Nephron (organoid): Measurements from ENCODE around the gene LANCL3.
"Not testable (repeated sequence)": the region's sequence is repeated elsewhere in the genome, so short reads cannot be mapped to it uniquely, and the experiment has no call there.

ENCODE experiments used
- H3K27ac Mint-ChIP-seq, 3 experiments: 2 replicates each; pipeline ENCODE4 v1.8.0; 2020; ENCODE audit warnings: mixed read lengths in 3 of 3, mild to moderate bottlenecking in 2 of 3, moderate library complexity in 1 of 3
- H3K27me3 Mint-ChIP-seq: 2 replicates; pipeline ENCODE4 v1.8.0; 2021; ENCODE audit warnings: low read depth, mild to moderate bottlenecking, moderate library complexity, mixed read lengths
- H3K36me3 Mint-ChIP-seq: 2 replicates; pipeline ENCODE4 v1.8.0; 2020; ENCODE audit warnings: low read depth, mixed read lengths
- H3K4me1 Mint-ChIP-seq: 2 replicates; pipeline ENCODE4 v1.8.0; 2020; ENCODE audit warnings: mixed read lengths
- H3K4me3 Mint-ChIP-seq, 3 experiments: 2 replicates each; pipeline ENCODE4 v1.8.0; 2020; ENCODE audit warnings: mild to moderate bottlenecking in 3 of 3, mixed read lengths in 3 of 3, moderate library complexity in 2 of 3
- H3K9me3 Mint-ChIP-seq: 2 replicates; pipeline ENCODE4 v1.8.0; 2020; ENCODE audit warnings: mixed read lengths
- TF ChIP-seq, protein P1 (sequence below), 3 experiments: fragments of 200-600 bp; sonication (generic); IDR thresholded peaks; one replicate each; pipeline ENCODE4 v1.5.0; 2021; ENCODE audit warnings: antibody characterized with exemption in 3 of 3; ENCODE audit not compliant: unreplicated experiment in 3 of 3

LANCL3 gene

DNA sequence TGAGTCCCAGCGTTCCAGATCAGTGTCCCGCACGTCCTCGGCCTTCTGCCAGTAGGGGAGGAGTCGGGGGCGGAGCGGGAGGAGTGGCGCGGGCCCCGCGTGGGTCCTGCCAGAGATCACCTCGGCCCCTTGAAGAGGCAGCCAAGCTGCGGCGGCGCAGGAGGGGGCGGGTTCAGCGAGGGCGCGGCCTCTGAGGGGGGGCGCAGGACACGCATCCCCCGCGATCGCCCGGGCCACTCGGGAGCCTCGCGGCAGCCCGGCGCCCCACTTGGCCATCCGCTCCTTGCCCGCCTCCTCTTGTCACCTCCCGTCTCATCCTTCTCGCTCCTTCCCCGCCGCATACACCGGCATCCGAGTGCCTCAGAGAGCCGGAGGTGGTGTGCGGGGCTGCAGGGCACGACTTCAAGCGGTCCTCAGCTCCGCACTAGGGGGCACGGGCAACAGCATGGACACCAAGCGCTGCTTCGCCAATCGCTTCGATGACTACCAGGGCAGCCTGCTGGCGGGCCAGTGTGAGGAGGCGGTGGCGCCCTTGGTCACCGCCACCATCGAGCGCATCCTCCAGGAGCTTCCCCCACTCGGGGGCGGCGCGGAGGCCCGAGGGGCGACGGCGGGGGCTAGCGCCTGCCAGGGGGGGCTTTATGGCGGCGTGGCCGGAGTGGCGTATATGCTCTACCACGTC, at the start of gene LANCL3:
Gene LANCL3, plus strand, starts transcription at position 236 of the 682 bp plus-strand sequence. Its CDS starts 210 bp downstream, at position 446.
- Mint-ChIP-seq H3K9me3 (peaks cover 12% of the 10 kb centered on the region), H3K4me3 (peak within 1 kb of the TSS; percentile 75 to 88 (median 83)), H3K27me3 (peaks cover 23% of the 10 kb centered on the region)
- H3K27ac Mint-ChIP-seq, H3K36me3 Mint-ChIP-seq, H3K4me1 Mint-ChIP-seq: not testable (repeated sequence)

- H3K27ac Mint-ChIP-seq: peak overlapping the region; percentile 12 to 59 (median 46)
- not testable (repeated sequence) for H3K9me3 Mint-ChIP-seq, H3K36me3 Mint-ChIP-seq, H3K27me3 Mint-ChIP-seq, H3K4me3 Mint-ChIP-seq
- H3K4me1 Mint-ChIP-seq: peaks cover 27% of the 10 kb centered on the region
These were observed 47.8 kb upstream of the LANCL3 start for GRCh38 chrX:37523673-37524072.

DNA sequence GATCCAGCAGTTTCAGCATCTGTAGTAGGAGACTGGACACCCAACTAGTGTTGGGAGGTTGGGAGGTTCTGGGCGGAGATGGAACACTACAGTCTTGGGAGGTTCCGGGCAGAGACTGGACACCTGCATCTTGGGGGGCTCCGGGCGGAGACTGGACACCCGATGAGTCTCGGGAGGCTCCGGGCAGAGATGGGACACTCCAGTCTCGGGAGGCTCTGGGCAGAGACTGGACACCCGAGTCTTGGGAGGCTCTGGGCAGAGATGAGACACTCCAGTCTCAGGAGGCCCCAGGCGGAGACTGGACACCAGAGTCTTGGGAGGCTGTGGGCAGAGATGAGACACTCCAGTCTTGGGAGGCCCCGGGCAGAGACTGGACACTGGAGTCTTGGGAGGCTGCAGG, 29.5 kb upstream of the LANCL3 start:
- Mint-ChIP-seq H3K27me3 (no peaks in the 10 kb centered on the region), H3K36me3 (no peaks in the 10 kb centered on the region), H3K9me3 (peaks cover 14% of the 10 kb centered on the region), H3K4me1 (no peaks in the 10 kb centered on the region), H3K4me3 (no peak overlapping the region), H3K27ac (no peak overlapping the region)
- TF ChIP-seq, protein P1, sequence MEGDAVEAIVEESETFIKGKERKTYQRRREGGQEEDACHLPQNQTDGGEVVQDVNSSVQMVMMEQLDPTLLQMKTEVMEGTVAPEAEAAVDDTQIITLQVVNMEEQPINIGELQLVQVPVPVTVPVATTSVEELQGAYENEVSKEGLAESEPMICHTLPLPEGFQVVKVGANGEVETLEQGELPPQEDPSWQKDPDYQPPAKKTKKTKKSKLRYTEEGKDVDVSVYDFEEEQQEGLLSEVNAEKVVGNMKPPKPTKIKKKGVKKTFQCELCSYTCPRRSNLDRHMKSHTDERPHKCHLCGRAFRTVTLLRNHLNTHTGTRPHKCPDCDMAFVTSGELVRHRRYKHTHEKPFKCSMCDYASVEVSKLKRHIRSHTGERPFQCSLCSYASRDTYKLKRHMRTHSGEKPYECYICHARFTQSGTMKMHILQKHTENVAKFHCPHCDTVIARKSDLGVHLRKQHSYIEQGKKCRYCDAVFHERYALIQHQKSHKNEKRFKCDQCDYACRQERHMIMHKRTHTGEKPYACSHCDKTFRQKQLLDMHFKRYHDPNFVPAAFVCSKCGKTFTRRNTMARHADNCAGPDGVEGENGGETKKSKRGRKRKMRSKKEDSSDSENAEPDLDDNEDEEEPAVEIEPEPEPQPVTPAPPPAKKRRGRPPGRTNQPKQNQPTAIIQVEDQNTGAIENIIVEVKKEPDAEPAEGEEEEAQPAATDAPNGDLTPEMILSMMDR (IDR thresholded peaks at IDR 0.05; ENCODE audit: unreplicated experiment in 3 of 3): no peak

DNA sequence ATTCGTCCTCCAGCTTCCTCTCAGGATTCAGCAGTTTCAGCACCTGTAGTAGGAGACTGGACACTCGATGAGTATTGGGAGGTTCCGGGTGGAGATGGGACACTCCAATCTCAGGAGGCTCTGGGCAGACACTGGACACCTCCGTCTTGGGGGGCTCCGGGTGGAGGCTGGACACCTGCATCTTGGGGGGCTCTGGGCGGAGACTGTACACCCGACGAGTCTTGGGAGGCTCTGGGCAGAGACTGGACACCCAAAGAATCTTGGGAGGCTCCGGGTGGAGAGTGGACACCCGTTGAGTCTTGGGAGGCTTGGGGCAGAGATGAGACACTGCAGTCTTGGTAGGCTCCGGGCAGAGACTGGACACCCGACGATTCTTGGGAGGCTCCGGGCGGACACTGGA, 28.7 kb upstream of the LANCL3 start:
- H3K4me1 Mint-ChIP-seq: no peaks in the 10 kb centered on the region
- TF ChIP-seq, protein P1 (IDR thresholded peaks at IDR 0.05; ENCODE audit: unreplicated experiment in 3 of 3): no peak
- no peaks in the 10 kb centered on the region for H3K36me3 Mint-ChIP-seq
- no peaks in the 10 kb centered on the region for H3K27me3 Mint-ChIP-seq
- H3K9me3 Mint-ChIP-seq: peaks cover 14% of the 10 kb centered on the region
- H3K4me3 Mint-ChIP-seq: no peak overlapping the region
- H3K27ac Mint-ChIP-seq: no peak overlapping the region

- TF ChIP-seq, protein P1 (IDR thresholded peaks at IDR 0.05; ENCODE audit: unreplicated experiment in 3 of 3): no peak
- Mint-ChIP-seq H3K9me3 (peaks cover 14% of the 10 kb centered on the region), H3K4me1 (no peaks in the 10 kb centered on the region), H3K27me3 (no peaks in the 10 kb centered on the region), H3K27ac (no peak overlapping the region), H3K4me3 (no peak overlapping the region), H3K36me3 (no peaks in the 10 kb centered on the region)
These were observed 28.1 kb upstream of the LANCL3 start for GRCh38 chrX:37543324-37543723.

DNA sequence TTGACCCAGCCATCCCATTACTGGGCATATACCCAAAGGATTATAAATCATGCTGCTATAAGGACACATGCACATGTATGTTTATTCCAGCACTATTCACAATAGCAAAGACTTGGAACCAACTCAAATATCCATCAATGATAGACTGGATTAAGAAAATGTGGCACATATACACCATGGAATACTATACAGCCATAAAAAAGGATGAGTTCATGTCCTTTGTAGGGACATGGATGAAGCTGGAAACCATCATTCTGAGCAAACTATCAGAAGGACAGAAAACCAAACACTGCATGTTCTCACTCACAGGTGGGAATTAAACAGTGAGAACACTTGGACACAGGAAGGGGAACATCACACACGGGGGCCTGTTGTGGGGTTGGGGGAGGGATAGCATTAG, 26.9 kb upstream of the LANCL3 start:
- not testable (repeated sequence) for H3K27me3 Mint-ChIP-seq, H3K4me1 Mint-ChIP-seq, H3K27ac Mint-ChIP-seq, H3K4me3 Mint-ChIP-seq, H3K36me3 Mint-ChIP-seq
- peaks cover 14% of the 10 kb centered on the region for H3K9me3 Mint-ChIP-seq

- Mint-ChIP-seq H3K27ac (no peak overlapping the region), H3K9me3 (peaks cover 14% of the 10 kb centered on the region), H3K36me3 (no peaks in the 10 kb centered on the region), H3K27me3 (no peaks in the 10 kb centered on the region), H3K4me1 (no peaks in the 10 kb centered on the region), H3K4me3 (no peak overlapping the region)
- TF ChIP-seq, protein P1 (IDR thresholded peaks at IDR 0.05; ENCODE audit: unreplicated experiment in 3 of 3): no peak
These were observed 26.4 kb upstream of the LANCL3 start for GRCh38 chrX:37545066-37545465.

- H3K4me3 Mint-ChIP-seq, H3K27ac Mint-ChIP-seq, H3K27me3 Mint-ChIP-seq, H3K4me1 Mint-ChIP-seq, H3K9me3 Mint-ChIP-seq, H3K36me3 Mint-ChIP-seq: not testable (repeated sequence)
These were observed 21.8 kb upstream of the LANCL3 start for GRCh38 chrX:37549619-37550018.
